Uterus (tissue), 2 donors: ENCODE data around the gene PEAR1.

Experiments used
- CTCF ChIP-seq, 4 experiments: fragments of 200-600 bp in 2 of 4; fragments of 450-650 bp in 2 of 4; sonication (generic) in 2 of 4; IDR thresholded peaks; one replicate each; pipeline ENCODE4 v1.5.1; 2016 to 2019; ENCODE audit warnings: antibody characterized with exemption in 4 of 4, mild to moderate bottlenecking in 2 of 4, moderate library complexity in 1 of 4
- POLR2A ChIP-seq, 2 donors: fragments of 450-650 bp; IDR thresholded peaks; one replicate each; pipeline ENCODE4 v1.6.1; 2016; ENCODE audit warnings: antibody characterized with exemption in 2 of 2, mild to moderate bottlenecking in 1 of 2, moderate library complexity in 1 of 2

GRCh38 chr1:156889802-156890580 is 3.5 kb upstream of the PEAR1 start:
- TF ChIP-seq CTCF (IDR thresholded peaks at IDR 0.05) = peak; percentile 70 to 85 (median 72)
- no peak for TF ChIP-seq POLR2A (IDR thresholded peaks at IDR 0.05)
